ENCODE data around the gene PLOD3. TPM values are rescaled to one million over a fixed set of nuclear protein-coding genes. Genes with fewer than 3 reads are reported as not detected.
A peak's percentile ranks its signal among the peaks of the same experiment; 100 is the strongest.

PLOD3 gene
- total RNA-seq, 1 donor from 2014 or later: 86.9 TPM

DNA sequence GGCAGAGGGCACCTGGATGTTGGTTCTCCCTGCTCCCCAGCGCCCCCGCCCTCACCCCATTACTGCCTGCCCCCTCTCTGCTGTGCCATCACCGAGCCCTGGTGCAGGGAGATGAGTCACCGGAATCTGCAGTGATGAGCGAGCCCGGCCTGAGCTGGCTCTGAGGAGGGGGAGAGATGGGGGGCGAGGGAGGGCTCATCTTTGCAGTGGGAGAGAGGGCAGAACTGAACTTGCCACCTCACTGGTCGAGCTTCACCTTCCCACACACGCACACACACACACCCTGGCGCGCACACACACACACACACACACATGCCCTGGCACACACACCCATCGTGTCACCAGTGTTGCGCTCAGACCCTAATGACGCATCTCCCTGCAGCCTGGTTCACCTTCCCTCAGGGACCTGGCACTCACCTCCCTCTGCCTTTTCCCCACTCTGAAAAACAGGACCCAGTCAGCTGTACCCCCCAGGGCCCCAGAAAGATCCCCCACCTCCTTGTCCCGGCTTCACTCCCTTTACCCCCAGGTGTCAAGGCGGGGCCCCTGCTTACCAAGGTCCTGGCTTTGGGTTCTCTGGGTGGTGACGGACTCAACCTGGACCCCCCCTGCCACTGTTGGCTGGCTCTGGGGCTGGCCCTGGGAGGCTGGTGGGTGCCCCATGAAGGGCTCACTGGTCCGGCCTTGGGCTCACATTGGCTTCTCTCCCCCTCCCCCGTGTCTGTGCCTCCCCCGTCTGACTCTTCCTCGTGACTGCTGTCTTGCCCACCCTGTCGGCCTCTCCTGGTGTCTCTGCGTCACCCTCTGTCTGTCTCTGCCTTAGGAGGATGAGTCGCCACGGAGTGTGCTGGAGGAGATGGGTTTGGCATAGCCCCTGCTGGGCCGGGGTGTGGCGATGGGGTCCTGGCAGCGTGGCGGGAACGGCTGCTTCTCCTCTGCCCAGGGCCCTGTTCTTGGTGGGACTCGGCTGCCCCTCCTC lies 57.4 kb downstream of the PLOD3 start:
- no peak overlapping the region for H3K27ac Mint-ChIP-seq (ENCODE audit: unreplicated experiment)
- no peak for DNase-seq (ENCODE audit: low read depth, low spot score)
- no peaks in the 10 kb centered on the region for H3K9me3 Mint-ChIP-seq
- peak overlapping the region; percentile 20 for H3K4me3 Mint-ChIP-seq
- peaks cover 26% of the 10 kb centered on the region for H3K4me1 Mint-ChIP-seq
- H3K36me3 Mint-ChIP-seq (ENCODE audit: low read depth): peaks cover 2% of the 10 kb centered on the region
- H3K27me3 Mint-ChIP-seq (ENCODE audit: low read depth): peaks cover 20% of the 10 kb centered on the region
- TF ChIP-seq, protein P1, sequence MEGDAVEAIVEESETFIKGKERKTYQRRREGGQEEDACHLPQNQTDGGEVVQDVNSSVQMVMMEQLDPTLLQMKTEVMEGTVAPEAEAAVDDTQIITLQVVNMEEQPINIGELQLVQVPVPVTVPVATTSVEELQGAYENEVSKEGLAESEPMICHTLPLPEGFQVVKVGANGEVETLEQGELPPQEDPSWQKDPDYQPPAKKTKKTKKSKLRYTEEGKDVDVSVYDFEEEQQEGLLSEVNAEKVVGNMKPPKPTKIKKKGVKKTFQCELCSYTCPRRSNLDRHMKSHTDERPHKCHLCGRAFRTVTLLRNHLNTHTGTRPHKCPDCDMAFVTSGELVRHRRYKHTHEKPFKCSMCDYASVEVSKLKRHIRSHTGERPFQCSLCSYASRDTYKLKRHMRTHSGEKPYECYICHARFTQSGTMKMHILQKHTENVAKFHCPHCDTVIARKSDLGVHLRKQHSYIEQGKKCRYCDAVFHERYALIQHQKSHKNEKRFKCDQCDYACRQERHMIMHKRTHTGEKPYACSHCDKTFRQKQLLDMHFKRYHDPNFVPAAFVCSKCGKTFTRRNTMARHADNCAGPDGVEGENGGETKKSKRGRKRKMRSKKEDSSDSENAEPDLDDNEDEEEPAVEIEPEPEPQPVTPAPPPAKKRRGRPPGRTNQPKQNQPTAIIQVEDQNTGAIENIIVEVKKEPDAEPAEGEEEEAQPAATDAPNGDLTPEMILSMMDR (conservative IDR thresholded peaks at IDR 0.05): no peak

DNA sequence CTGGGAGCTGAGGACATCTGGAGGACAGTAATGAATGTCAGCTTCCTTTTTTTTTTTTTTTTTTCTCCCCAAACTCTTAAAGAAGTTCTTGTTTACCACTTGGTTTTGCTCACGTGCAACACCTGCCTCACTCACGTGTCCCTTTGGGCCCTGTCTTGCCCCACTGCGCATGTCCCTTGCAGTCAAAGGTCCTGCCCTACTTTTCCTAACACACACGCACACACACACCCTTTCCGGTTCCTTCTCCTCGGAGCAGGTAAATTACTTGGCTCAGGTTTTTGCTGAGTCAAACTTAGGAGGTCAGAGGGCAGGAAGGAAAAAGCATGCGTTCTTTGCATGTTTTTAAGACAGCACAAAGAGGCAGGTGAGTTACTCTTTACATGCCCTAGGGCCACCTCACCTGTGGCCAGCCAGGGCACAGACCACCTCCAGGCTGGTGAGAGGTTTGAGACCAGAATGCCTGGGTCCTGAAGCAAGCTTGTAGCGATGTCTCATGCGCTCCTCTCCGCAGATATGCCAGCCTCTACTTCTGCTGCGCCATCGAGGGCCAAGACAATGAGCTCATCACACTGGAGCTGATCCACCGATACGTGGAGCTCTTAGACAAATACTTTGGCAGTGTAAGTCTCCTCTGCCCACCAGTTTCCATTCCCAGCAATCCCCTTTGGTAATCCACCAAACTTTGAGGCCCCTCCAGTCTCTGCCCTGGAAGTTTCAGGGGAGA lies 60.4 kb downstream of the PLOD3 start:
- TF ChIP-seq, protein P1 (conservative IDR thresholded peaks at IDR 0.05): no peak
- peaks cover 3% of the 10 kb centered on the region for H3K9me3 Mint-ChIP-seq
- no peak overlapping the region for H3K27ac Mint-ChIP-seq (ENCODE audit: unreplicated experiment)
- H3K4me3 Mint-ChIP-seq: peak overlapping the region; percentile 66
- no peak for DNase-seq (ENCODE audit: low read depth, low spot score)
- H3K36me3 Mint-ChIP-seq (ENCODE audit: low read depth): peaks cover 6% of the 10 kb centered on the region
- H3K4me1 Mint-ChIP-seq: peaks cover 22% of the 10 kb centered on the region
- peaks cover 9% of the 10 kb centered on the region for H3K27me3 Mint-ChIP-seq (ENCODE audit: low read depth)

DNA sequence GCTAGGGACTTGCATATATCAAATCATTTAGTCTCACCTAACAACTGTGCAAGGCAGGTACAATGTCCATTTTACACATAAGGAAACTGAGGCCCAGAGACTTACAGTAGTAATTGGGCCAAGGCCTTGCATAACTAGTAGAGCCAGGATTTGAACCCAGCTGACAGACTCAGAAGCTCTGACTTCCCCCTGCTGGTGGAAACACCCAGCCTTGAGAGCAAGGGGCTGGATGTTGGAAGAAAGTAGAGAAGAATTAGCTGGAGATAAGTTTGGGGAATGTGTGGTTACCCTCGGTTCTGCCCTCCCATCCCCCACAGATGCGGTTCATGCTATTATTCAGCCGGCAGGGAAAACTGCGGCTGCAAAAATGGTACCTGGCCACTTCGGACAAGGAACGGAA lies 61.1 kb downstream of the PLOD3 start:
- DNase-seq (ENCODE audit: low read depth, low spot score): no peak
- Mint-ChIP-seq H3K4me1 (peaks cover 17% of the 10 kb centered on the region), H3K36me3 (ENCODE audit: low read depth) (peaks cover 6% of the 10 kb centered on the region), H3K9me3 (peaks cover 3% of the 10 kb centered on the region), H3K27ac (ENCODE audit: unreplicated experiment) (no peak overlapping the region), H3K4me3 (peak overlapping the region; percentile 66), H3K27me3 (ENCODE audit: low read depth) (peaks cover 6% of the 10 kb centered on the region)
- TF ChIP-seq, protein P1 (conservative IDR thresholded peaks at IDR 0.05): peak; percentile 25

Small RNAs within 50 kb of the gene (microRNA-seq; reads per million reads assigned to microRNA genes)
- gene MIR4653: not detected

Other genes starting within 250 kb of the PLOD3 start
- 4.9 and 7.8 TPM in 2 replicates for gene MUC12, start 248.0 kb downstream of the PLOD3 start, total RNA-seq
- gene MUC17, start 197.5 kb downstream of the PLOD3 start, total RNA-seq: not detected in 2 replicates
- 16.0 and 17.2 TPM in 2 replicates for gene TRIM56, start 132.1 kb downstream of the PLOD3 start, total RNA-seq
- 0.07 TPM in 1 of 2 replicates, not detected in the other for gene SERPINE1, start 90.5 kb downstream of the PLOD3 start, total RNA-seq
- gene AP1S1, start 63.1 kb downstream of the PLOD3 start, total RNA-seq: 78.8 and 90.1 TPM in 2 replicates
- 8.7 and 9.1 TPM in 2 replicates for gene VGF, start 52.0 kb downstream of the PLOD3 start, total RNA-seq
- 0.70 and 1.7 TPM in 2 replicates for gene NAT16, start 37.3 kb downstream of the PLOD3 start, total RNA-seq
- gene MOGAT3, start 16.5 kb downstream of the PLOD3 start, total RNA-seq: not detected in 2 replicates
- gene ZNHIT1, start 584 bp upstream of the PLOD3 start, total RNA-seq: 53.3 and 53.7 TPM in 2 replicates
- gene CLDN15, start 20.2 kb upstream of the PLOD3 start, total RNA-seq: 9.1 and 10.4 TPM in 2 replicates
- gene FIS1, start 27.5 kb upstream of the PLOD3 start, total RNA-seq: 104 and 106 TPM in 2 replicates
- gene IFT22, start 104.2 kb upstream of the PLOD3 start, total RNA-seq: 48.0 and 54.3 TPM in 2 replicates
- gene COL26A1, start 145.3 kb upstream of the PLOD3 start, total RNA-seq: 38.3 and 39.2 TPM in 2 replicates